HFFc6 (cell line): ENCODE measurements around the gene TBX15. TPM values are rescaled to one million over a fixed set of nuclear protein-coding genes. Genes with fewer than 3 reads are reported as not detected.

ENCODE experiments used
- DNase-seq: peaks from one replicate; pipeline ENCODE4 v3.0.0-alpha.2; 2018
- H3K27ac Mint-ChIP-seq: 2 replicates; pipeline ENCODE4 v1.8.0; 2020; ENCODE audit warnings: mild to moderate bottlenecking, mixed read lengths
- H3K27me3 Mint-ChIP-seq: 2 replicates; pipeline ENCODE4 v1.8.0; 2021; ENCODE audit warnings: mild to moderate bottlenecking, moderate library complexity, mixed read lengths; ENCODE audit not compliant: insufficient read depth
- H3K36me3 Mint-ChIP-seq: 2 replicates; pipeline ENCODE4 v1.8.0; 2021; ENCODE audit warnings: low read depth, mixed read lengths
- H3K4me1 Mint-ChIP-seq: 2 replicates; pipeline ENCODE4 v1.8.0; 2020; ENCODE audit warnings: low read depth, mixed read lengths
- H3K4me3 Mint-ChIP-seq: 2 replicates; pipeline ENCODE4 v1.8.0; 2020; ENCODE audit warnings: mild to moderate bottlenecking, moderate library complexity, mixed read lengths
- H3K9me3 Mint-ChIP-seq: 2 replicates; pipeline ENCODE4 v1.8.0; 2020; ENCODE audit warnings: mild to moderate bottlenecking, mixed read lengths
- total RNA-seq, 6 experiments: library from RNA; stranded (reverse); fragmentation: NEBNext Ultra II Directional; extraction: Animal tissue kit (Norgen Biotek cat#: 25700); gene quantifications; 2 replicates in 1 of 6; 3 replicates in 5 of 6; pipeline ENCODE4 v1.2.3, GENCODE V29; 2021
- TF ChIP-seq, protein P1 (sequence below): fragments of 200-600 bp; sonication (generic); IDR thresholded peaks from 2 replicates; pipeline ENCODE4 v1.5.0; 2021; ENCODE audit warnings: antibody characterized with exemption, mild to moderate bottlenecking

Gene TBX15
- total RNA-seq, 6 experiments from 2014 or later: 5.3 to 12.2 (median 10.0) TPM

DNA sequence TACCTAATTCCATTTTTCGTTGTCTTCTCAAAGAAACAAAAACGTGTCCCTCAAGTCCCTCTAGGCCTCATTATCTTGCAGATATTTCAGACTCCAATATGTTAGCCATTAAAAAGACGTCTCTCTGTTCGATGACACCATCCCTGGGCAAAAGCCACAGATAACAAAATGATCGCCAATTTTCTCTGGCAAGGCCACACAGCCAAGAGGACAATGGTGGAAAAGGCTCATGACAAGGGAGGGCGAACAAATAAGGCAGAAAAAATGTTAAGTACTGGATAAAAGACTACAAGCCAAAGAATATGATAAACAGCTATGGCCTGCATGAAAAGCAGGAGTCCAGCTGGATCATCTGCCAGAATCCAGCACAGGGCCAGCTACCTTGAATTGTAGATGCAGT, 82.9 kb downstream of the TBX15 start:
- DNase-seq: no peak
- H3K36me3 Mint-ChIP-seq: peaks cover 10% of the 10 kb centered on the region; the same call in 1 of the 2 replicates
- TF ChIP-seq, protein P1, sequence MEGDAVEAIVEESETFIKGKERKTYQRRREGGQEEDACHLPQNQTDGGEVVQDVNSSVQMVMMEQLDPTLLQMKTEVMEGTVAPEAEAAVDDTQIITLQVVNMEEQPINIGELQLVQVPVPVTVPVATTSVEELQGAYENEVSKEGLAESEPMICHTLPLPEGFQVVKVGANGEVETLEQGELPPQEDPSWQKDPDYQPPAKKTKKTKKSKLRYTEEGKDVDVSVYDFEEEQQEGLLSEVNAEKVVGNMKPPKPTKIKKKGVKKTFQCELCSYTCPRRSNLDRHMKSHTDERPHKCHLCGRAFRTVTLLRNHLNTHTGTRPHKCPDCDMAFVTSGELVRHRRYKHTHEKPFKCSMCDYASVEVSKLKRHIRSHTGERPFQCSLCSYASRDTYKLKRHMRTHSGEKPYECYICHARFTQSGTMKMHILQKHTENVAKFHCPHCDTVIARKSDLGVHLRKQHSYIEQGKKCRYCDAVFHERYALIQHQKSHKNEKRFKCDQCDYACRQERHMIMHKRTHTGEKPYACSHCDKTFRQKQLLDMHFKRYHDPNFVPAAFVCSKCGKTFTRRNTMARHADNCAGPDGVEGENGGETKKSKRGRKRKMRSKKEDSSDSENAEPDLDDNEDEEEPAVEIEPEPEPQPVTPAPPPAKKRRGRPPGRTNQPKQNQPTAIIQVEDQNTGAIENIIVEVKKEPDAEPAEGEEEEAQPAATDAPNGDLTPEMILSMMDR: no peak
- no peak overlapping the region for H3K27ac Mint-ChIP-seq
- no peak overlapping the region for H3K4me3 Mint-ChIP-seq
- H3K27me3 Mint-ChIP-seq: no peaks in the 10 kb centered on the region; the same call in 1 of the 2 replicates
- H3K9me3 Mint-ChIP-seq: no peaks in the 10 kb centered on the region
- peaks cover 23% of the 10 kb centered on the region for H3K4me1 Mint-ChIP-seq

DNA sequence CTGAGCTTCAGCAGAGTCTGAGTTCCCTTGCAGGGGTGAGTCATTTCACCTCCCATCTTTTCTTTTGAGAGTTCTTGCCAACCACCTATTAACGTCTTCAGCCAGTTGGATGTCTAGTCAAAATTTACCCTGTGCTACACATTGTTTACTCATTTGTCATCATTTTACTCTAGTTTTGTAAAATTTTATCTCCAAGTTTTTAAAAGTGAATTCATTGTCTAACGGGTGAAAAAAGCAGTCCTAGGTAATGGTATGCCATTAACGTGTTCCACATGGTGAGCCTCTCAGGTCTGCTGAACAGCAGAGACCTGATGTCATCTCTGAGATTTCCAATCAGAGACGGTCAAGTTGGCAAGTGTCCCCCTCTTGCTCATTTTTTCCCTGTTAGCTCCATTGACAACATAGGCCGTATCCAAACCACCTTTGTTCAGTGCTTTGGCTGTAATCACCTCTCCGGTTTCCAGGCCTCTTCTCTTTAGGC, 85.4 kb downstream of the TBX15 start:
- Mint-ChIP-seq H3K9me3 (no peaks in the 10 kb centered on the region), H3K4me1 (peaks cover 23% of the 10 kb centered on the region), H3K4me3 (no peak overlapping the region; the same call in 1 of the 2 replicates), H3K27ac (peak overlapping the region; percentile 56), H3K36me3 (peaks cover 10% of the 10 kb centered on the region; the same call in 1 of the 2 replicates), H3K27me3 (no peaks in the 10 kb centered on the region)
- peak; percentile 54 for DNase-seq
- TF ChIP-seq, protein P1: no peak

DNA sequence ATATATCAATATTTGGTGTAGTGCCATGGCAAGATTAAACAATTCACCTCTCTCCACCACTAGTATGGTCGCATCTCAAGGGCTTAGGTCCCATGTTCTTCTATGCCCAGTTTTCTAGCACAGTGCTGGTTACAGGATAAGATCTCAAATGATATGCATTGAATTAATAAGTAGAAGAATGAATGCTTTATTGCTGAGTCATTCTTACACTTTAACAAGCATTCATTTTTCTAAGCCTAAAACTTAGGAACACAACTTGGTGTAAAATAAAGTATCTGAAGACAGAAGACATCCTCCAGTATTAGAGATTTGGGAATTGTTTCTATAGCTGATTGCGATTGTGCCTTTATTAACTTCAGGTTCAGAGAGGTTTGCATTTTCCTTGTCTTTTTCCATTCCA, 85.8 kb downstream of the TBX15 start:
- TF ChIP-seq, protein P1: no peak
- peaks cover 23% of the 10 kb centered on the region for H3K4me1 Mint-ChIP-seq
- H3K4me3 Mint-ChIP-seq: no peak overlapping the region; the same call in 1 of the 2 replicates
- peak overlapping the region; percentile 56 for H3K27ac Mint-ChIP-seq
- no peaks in the 10 kb centered on the region for H3K9me3 Mint-ChIP-seq
- H3K27me3 Mint-ChIP-seq: no peaks in the 10 kb centered on the region
- peaks cover 10% of the 10 kb centered on the region; the same call in 1 of the 2 replicates for H3K36me3 Mint-ChIP-seq
- DNase-seq: no peak

DNA sequence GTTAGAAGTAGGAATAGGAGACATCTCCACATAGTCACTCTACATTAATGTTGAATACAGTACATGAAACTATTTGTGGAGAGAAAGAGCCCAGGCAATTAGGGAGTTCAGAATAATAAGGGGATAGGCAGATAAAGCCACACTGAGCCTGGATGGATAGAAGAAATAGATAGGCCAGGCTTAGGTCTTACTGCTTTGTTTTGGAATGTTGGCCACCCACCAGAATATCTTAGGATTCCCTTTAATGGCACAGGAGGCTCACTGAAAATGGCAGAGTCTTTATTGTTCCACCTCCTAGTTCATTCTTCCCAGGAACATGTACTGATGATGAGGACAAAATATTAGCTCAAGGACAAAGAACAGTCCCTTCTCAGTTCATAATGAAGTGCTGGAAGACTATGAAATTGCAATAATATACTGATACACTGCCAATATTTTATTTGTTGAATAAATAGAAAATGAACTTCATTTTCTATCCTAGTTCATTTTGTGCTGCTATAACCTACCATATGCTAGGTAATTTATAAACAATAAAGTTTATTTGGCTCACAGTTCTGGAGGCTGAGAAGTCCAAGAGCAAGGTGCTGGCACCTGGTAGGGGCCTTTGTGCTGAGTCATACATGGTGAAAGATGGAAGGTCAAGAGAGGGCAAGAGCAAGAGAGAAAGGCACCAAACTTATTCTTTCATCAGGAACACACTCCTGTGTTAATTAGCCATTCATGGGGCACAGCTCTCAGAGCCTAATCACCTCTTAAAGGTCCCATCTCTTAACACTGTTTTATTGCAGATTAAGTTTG, 87.3 kb downstream of the TBX15 start:
- TF ChIP-seq, protein P1: no peak
- Mint-ChIP-seq H3K4me1 (peaks cover 23% of the 10 kb centered on the region), H3K4me3 (no peak overlapping the region), H3K36me3 (peaks cover 19% of the 10 kb centered on the region; the same call in 1 of the 2 replicates), H3K27me3 (no peaks in the 10 kb centered on the region), H3K27ac (no peak overlapping the region), H3K9me3 (no peaks in the 10 kb centered on the region)
- no peak for DNase-seq

DNA sequence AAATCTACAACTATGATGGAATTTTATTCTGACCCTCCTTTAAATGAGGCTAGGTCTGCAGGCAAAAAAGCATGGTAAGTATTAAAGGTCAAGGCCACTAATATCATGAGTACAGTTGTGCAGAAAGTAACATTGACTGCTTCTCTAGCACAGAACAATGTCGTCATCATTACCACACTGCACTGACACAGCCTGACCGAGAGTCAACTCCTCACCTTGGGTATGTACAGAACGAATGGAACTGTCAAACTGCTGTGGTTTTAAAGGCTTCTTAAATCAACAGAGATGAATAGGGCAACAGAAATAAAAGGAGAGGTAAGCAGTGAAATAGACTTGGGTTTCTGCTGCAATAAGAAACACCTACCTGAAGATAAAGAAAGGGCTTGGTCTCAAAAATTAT, 88.8 kb downstream of the TBX15 start:
- no peaks in the 10 kb centered on the region for H3K9me3 Mint-ChIP-seq
- TF ChIP-seq, protein P1: no peak
- peaks cover 23% of the 10 kb centered on the region for H3K4me1 Mint-ChIP-seq
- peaks cover 28% of the 10 kb centered on the region; the same call in 1 of the 2 replicates for H3K36me3 Mint-ChIP-seq
- no peak overlapping the region for H3K4me3 Mint-ChIP-seq
- no peak overlapping the region for H3K27ac Mint-ChIP-seq
- DNase-seq: no peak
- H3K27me3 Mint-ChIP-seq: no peaks in the 10 kb centered on the region
